Left ventricle myocardium superior (tissue), 1 donor: ENCODE measurements around the gene GALNT4. TPM values are rescaled to one million over a fixed set of nuclear protein-coding genes. Genes with fewer than 3 reads are reported as not detected.

Experiments used
- total RNA-seq: library from RNA; stranded (reverse); fragmentation: NEBNext Ultra II Directional; extraction: Animal tissue kit (Norgen Biotek cat#: 25700); gene quantifications from one replicate; pipeline ENCODE4 v1.2.1, GENCODE V29; 2021
- donor health status: DM: no; HTN: yes; CAD: no; lungs with severe emphysema.

GALNT4 gene
- total RNA-seq, 1 donor from 2014 or later, result 1.8 TPM

Other genes with a start within 250 kb of the GALNT4 start
- 23.0 TPM for gene DUSP6, start 172.3 kb downstream of the GALNT4 start, total RNA-seq
- gene POC1B, start 1.3 kb upstream of the GALNT4 start, total RNA-seq, result 6.4 TPM
- 11.9 TPM for gene ATP2B1, start 184.0 kb upstream of the GALNT4 start, total RNA-seq